ENCODE results near the gene HES7.

HES7 gene

GRCh38 chr17:8155231-8155995 is 31.5 kb upstream of the HES7 start:
- no peak for DNase-seq (ENCODE audit: low spot score)

- DNase-seq (ENCODE audit: low spot score), result no peak
Measured at GRCh38 chr17:8154608-8155155, 30.8 kb upstream of the HES7 start.

- peak; percentile 87 for DNase-seq (ENCODE audit: low spot score)
Measured at GRCh38 chr17:8153957-8154607, 30.2 kb upstream of the HES7 start.

- DNase-seq (ENCODE audit: low spot score), result no peak
Measured at GRCh38 chr17:8153525-8153956, 29.6 kb upstream of the HES7 start.

GRCh38 chr17:8153031-8153451 is 29.1 kb upstream of the HES7 start:
- DNase-seq (ENCODE audit: low spot score), result no peak

- peak; percentile 95 for DNase-seq (ENCODE audit: low spot score)
Measured at GRCh38 chr17:8152112-8152775, 28.3 kb upstream of the HES7 start, which contains the start of gene PER1. Gene PER1 (minus strand): TSS chr17:8152404. CDS start chr17:8150706, 1,698 bp downstream.

GRCh38 chr17:8151641-8152111 is 27.8 kb upstream of the HES7 start:
- no peak for DNase-seq (ENCODE audit: low spot score)

- DNase-seq (ENCODE audit: low spot score), result peak; percentile 90
Measured at GRCh38 chr17:8151120-8151640, 27.3 kb upstream of the HES7 start.

GRCh38 chr17:8150194-8151119 is 26.6 kb upstream of the HES7 start:
- no peak for DNase-seq (ENCODE audit: low spot score)

GRCh38 chr17:8149419-8150193 is 25.7 kb upstream of the HES7 start:
- DNase-seq (ENCODE audit: low spot score), result no peak

GRCh38 chr17:8148560-8148959 is 24.7 kb upstream of the HES7 start:
- no peak for DNase-seq (ENCODE audit: low spot score)

GRCh38 chr17:8147805-8148404 is 24.0 kb upstream of the HES7 start:
- DNase-seq (ENCODE audit: low spot score), result no peak

- no peak for DNase-seq (ENCODE audit: low spot score)
Measured at GRCh38 chr17:8147141-8147804, 23.4 kb upstream of the HES7 start.

- DNase-seq (ENCODE audit: low spot score), result no peak
Measured at GRCh38 chr17:8146381-8147140, 22.7 kb upstream of the HES7 start.

GRCh38 chr17:8145811-8146210 is 21.9 kb upstream of the HES7 start:
- no peak for DNase-seq (ENCODE audit: low spot score)

GRCh38 chr17:8144401-8145231 is 20.7 kb upstream of the HES7 start:
- no peak for DNase-seq (ENCODE audit: low spot score)

- DNase-seq (ENCODE audit: low spot score), result no peak
Measured at GRCh38 chr17:8143581-8144400, 19.9 kb upstream of the HES7 start.
